SK-N-SH (cell line): ENCODE measurements around the gene CELF4. TPM values are rescaled to one million over a fixed set of nuclear protein-coding genes. Genes with fewer than 3 reads are reported as not detected.

Experiments
- CTCF ChIA-PET: fragments of 300-600, 350-600 bp; formaldehyde crosslinking; extraction: SDS; loops from one replicate; lab custom pipeline; 2021; lab: Yijun Ruan, JAX
- POLR2A ChIA-PET: fragments of 350-600 bp; sonication (Branson Sonifier 250); formaldehyde crosslinking; extraction: SDS; loops from one replicate; lab custom pipeline; 2020; ENCODE audit warnings: antibody characterized with exemption, inconsistent platforms; lab: Yijun Ruan, JAX
- DNase-seq: peaks from one replicate; pipeline ENCODE4 v3.0.0; 2012
- H2AFZ ChIP-seq: fragments of 200-600 bp; sonication (generic); 2 replicates; pipeline ENCODE4 v1.8.1; 2016; ENCODE audit warnings: antibody characterized with exemption, mild to moderate bottlenecking, low read depth
- H3F3A ChIP-seq: fragments of 200-600 bp; sonication (generic); replicated peaks from 2 replicates; pipeline ENCODE3; 2016; ENCODE audit warnings: antibody characterized with exemption, mild to moderate bottlenecking; ENCODE audit not compliant: insufficient read depth
- H3K27ac ChIP-seq, 2 experiments: fragments of 200-500 bp in 1 of 2; fragments of 200-600 bp in 1 of 2; sonication (Bioruptor generic) in 1 of 2; sonication (generic), shearing (Covaris generic) in 1 of 2; 2 replicates each; pipeline versions ENCODE4 v1.5.1 to v1.6.1; 2014 to 2016; ENCODE audit warnings: low read depth in 2 of 2, inconsistent platforms in 1 of 2, low read length in 1 of 2, mild to moderate bottlenecking in 1 of 2, mixed read lengths in 1 of 2
- H3K27me3 ChIP-seq: fragments of 200-600 bp; sonication (generic), shearing (Covaris generic); 2 replicates; pipeline ENCODE4 v1.6.1; 2016; ENCODE audit warnings: mixed run types; ENCODE audit not compliant: insufficient read depth
- H3K36me3 ChIP-seq, 2 experiments: fragments of 200-500 bp in 1 of 2; fragments of 200-600 bp in 1 of 2; sonication (Bioruptor generic) in 1 of 2; sonication (generic) in 1 of 2; replicated peaks in 1 of 2; 2 replicates each; pipeline versions ENCODE3 to v1.5.1; 2014 to 2016; ENCODE audit warnings: low read length in 1 of 2, mild to moderate bottlenecking in 1 of 2; ENCODE audit not compliant: insufficient read depth in 2 of 2, control insufficient read depth in 1 of 2
- H3K4me1 ChIP-seq, 2 experiments: fragments of 200-500 bp in 1 of 2; fragments of 200-600 bp in 1 of 2; sonication (Bioruptor generic) in 1 of 2; sonication (generic), shearing (Covaris generic) in 1 of 2; 2 replicates each; pipeline versions ENCODE4 v1.5.1 to v1.6.1; 2014 to 2016; ENCODE audit warnings: low read depth in 1 of 2, low read length in 1 of 2, mixed run types in 1 of 2; ENCODE audit not compliant: insufficient read depth in 2 of 2, control insufficient read depth in 1 of 2
- H3K4me2 ChIP-seq: fragments of 200-600 bp; sonication (generic), shearing (Covaris generic); 2 replicates; pipeline ENCODE4 v1.6.1; 2017; ENCODE audit warnings: mixed run types
- H3K4me3 ChIP-seq, 2 experiments: fragments of 200-500 bp in 1 of 2; fragments of 200-600 bp in 1 of 2; sonication (Bioruptor generic) in 1 of 2; sonication (generic), shearing (Covaris generic) in 1 of 2; 2 replicates each; pipeline versions ENCODE4 v1.5.1 to v1.8.1; 2014 to 2016; ENCODE audit warnings: low read depth in 2 of 2, inconsistent platforms in 1 of 2, low read length in 1 of 2, mild to moderate bottlenecking in 1 of 2, mixed read lengths in 1 of 2, moderate library complexity in 1 of 2
- H3K79me2 ChIP-seq: fragments of 200-600 bp; sonication (generic); 2 replicates; pipeline ENCODE4 v1.8.1; 2017; ENCODE audit warnings: mild to moderate bottlenecking; ENCODE audit not compliant: insufficient read depth
- H3K9ac ChIP-seq: fragments of 200-600 bp; sonication (generic); 2 replicates; pipeline ENCODE4 v1.6.1; 2017; ENCODE audit warnings: mixed run types
- H3K9me2 ChIP-seq: fragments of 200-600 bp; sonication (generic); 2 replicates; pipeline ENCODE4 v1.6.1; 2017; ENCODE audit warnings: mixed run types
- H3K9me3 ChIP-seq: fragments of 200-600 bp; sonication (generic); 2 replicates; pipeline ENCODE4 v1.6.1; 2017; ENCODE audit warnings: mixed run types, mild to moderate bottlenecking, moderate library complexity
- H4K20me1 ChIP-seq: fragments of 200-600 bp; sonication (generic); 2 replicates; pipeline ENCODE4 v1.6.1; 2017; ENCODE audit warnings: mild to moderate bottlenecking, mixed run types; ENCODE audit not compliant: insufficient read depth
- CHD2 ChIP-seq: fragments of 150-350 bp; IDR thresholded peaks from 2 replicates; pipeline ENCODE4 v1.6.1; 2018; ENCODE audit warnings: low read length; ENCODE audit not compliant: partially characterized antibody
- CTCF ChIP-seq: fragments of 200-600 bp; sonication (generic); IDR thresholded peaks from 2 replicates; pipeline ENCODE4 v1.6.1; 2017; ENCODE audit warnings: antibody characterized with exemption, mild to moderate bottlenecking, moderate library complexity
- ELF1 ChIP-seq: IDR thresholded peaks from 2 replicates; pipeline ENCODE4 v1.4.0; 2012
- EP300 ChIP-seq, 2 experiments: IDR thresholded peaks; 2 replicates each; pipeline versions ENCODE4 v1.4.0 to v1.6.1; 2012; ENCODE audit warnings: borderline replicate concordance in 1 of 2, low read depth in 1 of 2, low read length in 1 of 2
- FOXJ3 ChIP-seq: sonication (generic); formaldehyde crosslinking; IDR thresholded peaks from 2 replicates; pipeline ENCODE4 v1.5.1; 2020; ENCODE audit warnings: mild to moderate bottlenecking, missing genetic modification reagents
- FOXM1 ChIP-seq: IDR thresholded peaks from 2 replicates; pipeline ENCODE4 v1.4.0; 2012; ENCODE audit warnings: low read depth, mild to moderate bottlenecking
- GABPA ChIP-seq: IDR thresholded peaks from 2 replicates; pipeline ENCODE4 v1.4.0; 2012; ENCODE audit warnings: low read depth, mild to moderate bottlenecking
- GATA2 ChIP-seq: sonication (generic); formaldehyde crosslinking; IDR thresholded peaks from 2 replicates; pipeline ENCODE4 v1.5.0; 2020; ENCODE audit warnings: mild to moderate bottlenecking, missing genetic modification reagents
- IRF3 ChIP-seq: fragments of 150-350 bp; IDR thresholded peaks from 2 replicates; pipeline ENCODE4 v1.6.1; 2016; ENCODE audit warnings: mild to moderate bottlenecking, low read depth, low read length
- MEF2A ChIP-seq: IDR thresholded peaks from 2 replicates; pipeline ENCODE4 v1.4.0; 2012; ENCODE audit warnings: low read depth, borderline replicate concordance
- NFIC ChIP-seq: IDR thresholded peaks from 2 replicates; pipeline ENCODE4 v1.4.0; 2012; ENCODE audit warnings: borderline replicate concordance
- PBX3 ChIP-seq: IDR thresholded peaks from 2 replicates; pipeline ENCODE4; 2012
- REST ChIP-seq: IDR thresholded peaks from 2 replicates; pipeline ENCODE4 v1.6.1; 2012; ENCODE audit warnings: mild to moderate bottlenecking, low read depth, low read length, moderate library complexity
- RXRA ChIP-seq: IDR thresholded peaks from 2 replicates; pipeline ENCODE4 v1.4.0; 2012; ENCODE audit warnings: low read depth, mild to moderate bottlenecking, borderline replicate concordance
- TCF12 ChIP-seq: IDR thresholded peaks from 2 replicates; pipeline ENCODE4 v1.4.0; 2012
- USF2 ChIP-seq: fragments of 150-350 bp; IDR thresholded peaks from 2 replicates; pipeline ENCODE4 v1.6.1; 2017; ENCODE audit warnings: antibody characterized with exemption, low read length, low read depth, borderline replicate concordance
- ZBTB33 ChIP-seq: IDR thresholded peaks from 2 replicates; pipeline ENCODE4 v1.4.0; 2012; ENCODE audit warnings: low read depth, borderline replicate concordance
- WGBS: methylation state at CpG from one replicate; pipeline ENCODE4 v1.1.6; 2017; ENCODE audit warnings: low lambda C conversion rate; 5-methylcytosine and 5-hydroxymethylcytosine counted together
- polyA plus RNA-seq, 3 experiments: library from polyadenylated mRNA; depleted of rRNA; stranded (reverse); fragments of >200 nt; gene quantifications; 2 replicates each; pipeline ENCODE4 v1.2.3, GENCODE V29; 2012

The CELF4 gene
- polyA plus RNA-seq, 1 of the 3 experiments (the other 2 are of a cell fraction): 0.26 TPM

- TF ChIP-seq ZBTB33 (no peak), GABPA (no peak), EP300 (IDR thresholded peaks at IDR 0.05; ENCODE audit: borderline replicate concordance in 1 of 2, low read depth in 1 of 2, low read length in 1 of 2) (peak in 1 of 2 experiments; percentile 83; a peak in 2 of 4 replicates), CTCF (no peak), USF2 (no peak), IRF3 (no peak), FOXM1 (no peak)
These were observed 16.8 kb downstream of the CELF4 start (continued) for GRCh38 chr18:37548679-37549289.

- no peak for DNase-seq
- POLR2A ChIA-PET: interaction anchor here (0.7 to 1.3 kb wide), 2 partner anchors 18 to 19 kb away, joined by 3 read pairs; partner anchors contain the start of gene CELF4
- H3K4me1 ChIP-seq: peaks cover 0 to 58% of the 10 kb centered on the region in 2 experiments; a peak in 2 of 4 replicates
- H3K36me3 ChIP-seq: no peaks in the 10 kb centered on the region
- H3F3A ChIP-seq: no peaks in the 10 kb centered on the region
- no peaks in the 10 kb centered on the region for H3K27me3 ChIP-seq
- H3K4me2 ChIP-seq: no peak overlapping the region
- no peak overlapping the region for H3K4me3 ChIP-seq
- no peak overlapping the region for H3K9ac ChIP-seq
- H4K20me1 ChIP-seq: no peaks in the 10 kb centered on the region
- H3K79me2 ChIP-seq: no peaks in the 10 kb centered on the region
- H2AFZ ChIP-seq: no peak overlapping the region
- no peak for TF ChIP-seq CHD2
- TF ChIP-seq ELF1: no peak
- no peak for TF ChIP-seq PBX3
- no peak for TF ChIP-seq NFIC
- TF ChIP-seq EP300 (IDR thresholded peaks at IDR 0.05; ENCODE audit: borderline replicate concordance in 1 of 2, low read depth in 1 of 2, low read length in 1 of 2): no peak
- no peak for TF ChIP-seq USF2
- TF ChIP-seq GABPA: no peak
- TF ChIP-seq REST: no peak
- TF ChIP-seq RXRA: no peak
- TF ChIP-seq TCF12: no peak
- no peak for TF ChIP-seq GATA2 (CRISPR knock-in tag)
- TF ChIP-seq MEF2A: no peak
- TF ChIP-seq FOXJ3 (CRISPR knock-in tag): no peak
- no peaks in the 10 kb centered on the region for H3K9me3 ChIP-seq
- H3K9me2 ChIP-seq: no peaks in the 10 kb centered on the region
- WGBS: 74% methylated on average over 3 of the region's 4 CpGs
- no peak overlapping the region for H3K27ac ChIP-seq
- CTCF ChIA-PET: interaction anchor here (1.8 to 3.5 kb wide), 3 partner anchors 9 to 70 kb away, joined by 4 to 18 read pairs (median 9); no protein-coding TSS in a partner anchor
These were observed 18.3 kb downstream of the CELF4 start for GRCh38 chr18:37547196-37547827.
